NCI-H2029 (cell line): Measurements from ENCODE around the gene TTC28.
"Not testable (repeated sequence)": the region's sequence is repeated elsewhere in the genome, so short reads cannot be mapped to it uniquely, and the experiment has no call there.

Experiments
- DNase-seq: peaks from one replicate; lab custom pipeline; 2025; lab: John Stamatoyannopoulos, UW

Gene TTC28

GRCh38 chr22:28604966-28605761 is 74.5 kb downstream of the TTC28 start:
- DNase-seq, result no peak

GRCh38 chr22:28601915-28602314 is 77.7 kb downstream of the TTC28 start:
- DNase-seq, result no peak

GRCh38 chr22:28600546-28601143 is 79.0 kb downstream of the TTC28 start:
- peak; percentile 44 for DNase-seq

GRCh38 chr22:28599693-28600092 is 79.9 kb downstream of the TTC28 start:
- no peak for DNase-seq

- DNase-seq, result no peak
Observed at GRCh38 chr22:28597665-28598064, 82.0 kb downstream of the TTC28 start.

GRCh38 chr22:28594797-28595462 is 84.7 kb downstream of the TTC28 start:
- peak; percentile 46 for DNase-seq

GRCh38 chr22:28594076-28594796 is 85.4 kb downstream of the TTC28 start:
- DNase-seq, result no peak

GRCh38 chr22:28593299-28593698 is 86.3 kb downstream of the TTC28 start:
- no peak for DNase-seq

GRCh38 chr22:28589102-28589750 is 90.4 kb downstream of the TTC28 start:
- no peak for DNase-seq

- DNase-seq, result no peak
Observed at GRCh38 chr22:28585324-28585723, 94.3 kb downstream of the TTC28 start.

- DNase-seq, result no peak
Observed at GRCh38 chr22:28582806-28583205, 96.8 kb downstream of the TTC28 start.

- DNase-seq, result no peak
Observed at GRCh38 chr22:28581016-28581415, 98.6 kb downstream of the TTC28 start.

- no peak for DNase-seq
Observed at GRCh38 chr22:28576162-28576561, 103.5 kb downstream of the TTC28 start.

GRCh38 chr22:28574159-28574788 is 105.4 kb downstream of the TTC28 start:
- no peak for DNase-seq

GRCh38 chr22:28570696-28571373 is 108.8 kb downstream of the TTC28 start:
- no peak for DNase-seq

- DNase-seq, result not testable (repeated sequence)
Observed at GRCh38 chr22:28568974-28569373, 110.7 kb downstream of the TTC28 start.

- no peak for DNase-seq
Observed at GRCh38 chr22:28568099-28568498, 111.5 kb downstream of the TTC28 start.

- not testable (repeated sequence) for DNase-seq
Observed at GRCh38 chr22:28566920-28567499, 112.6 kb downstream of the TTC28 start.

- no peak for DNase-seq
Observed at GRCh38 chr22:28563636-28564035, 116.0 kb downstream of the TTC28 start.

GRCh38 chr22:28562324-28562723 is 117.3 kb downstream of the TTC28 start:
- no peak for DNase-seq

GRCh38 chr22:28560743-28561101 is 118.9 kb downstream of the TTC28 start:
- DNase-seq, result not testable (repeated sequence)
